ENCODE measurements around the gene NBR1. TPM values are rescaled to one million over a fixed set of nuclear protein-coding genes. Genes with fewer than 3 reads are reported as not detected.
"Not testable (repeated sequence)": the region's sequence is repeated elsewhere in the genome, so short reads cannot be mapped to it uniquely, and the experiment has no call there.

The NBR1 gene
- total RNA-seq, 1 donor from 2014 or later = 51.8 TPM

DNA sequence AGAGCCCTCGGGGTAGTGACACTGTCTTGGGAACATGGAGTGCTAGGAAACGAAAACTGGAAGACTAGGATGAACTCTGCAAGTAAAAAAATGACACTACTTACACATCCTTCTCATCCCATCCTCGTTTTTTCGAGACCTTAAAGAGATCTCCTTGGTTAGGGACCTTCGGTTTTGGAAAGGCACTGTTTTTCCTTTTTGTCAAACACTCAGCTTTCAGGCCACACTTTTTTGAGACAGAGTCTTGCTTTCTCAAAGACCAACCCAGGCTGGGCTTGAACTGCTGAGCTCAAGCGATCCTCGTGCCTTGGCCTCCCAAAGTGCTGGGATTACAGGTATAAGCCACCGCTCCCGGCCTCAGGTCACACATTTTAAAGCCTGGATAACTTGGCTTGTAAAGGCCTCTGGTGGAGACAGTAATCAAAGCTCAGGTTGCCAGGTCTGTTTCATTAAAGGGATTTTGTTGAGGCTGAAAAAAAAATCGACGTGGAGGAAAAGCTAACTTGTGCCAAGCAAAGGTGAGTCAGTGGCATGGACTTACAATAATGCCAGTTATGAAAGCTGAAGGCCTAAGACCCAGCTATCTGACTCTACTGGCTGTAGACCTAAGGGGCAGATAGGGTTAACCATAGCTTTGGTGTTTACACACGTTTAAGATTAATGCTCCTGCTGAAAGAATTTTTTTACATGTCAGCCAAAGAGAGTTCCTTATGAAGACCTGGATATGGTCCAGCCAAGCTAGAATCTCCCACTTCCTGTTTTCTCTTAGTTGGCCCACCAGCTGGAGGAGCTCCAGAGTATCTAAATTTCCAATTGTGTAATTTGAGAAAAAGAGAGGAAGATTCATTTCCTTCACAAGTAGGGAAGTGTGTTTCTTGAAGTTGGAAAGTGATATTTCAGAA, 823 bp downstream of the NBR1 start:
- Mint-ChIP-seq H3K9me3 (ENCODE audit: unreplicated experiment) (no peaks in the 10 kb centered on the region), H3K4me1 (ENCODE audit: low read depth, unreplicated experiment) (peaks cover 9% of the 10 kb centered on the region), H3K27ac (ENCODE audit: unreplicated experiment) (no peak overlapping the region), H3K27me3 (ENCODE audit: unreplicated experiment) (no peaks in the 10 kb centered on the region), H3K36me3 (ENCODE audit: unreplicated experiment) (no peaks in the 10 kb centered on the region), H3K4me3 (ENCODE audit: unreplicated experiment) (no peak overlapping the region)
- TF ChIP-seq, protein P1, sequence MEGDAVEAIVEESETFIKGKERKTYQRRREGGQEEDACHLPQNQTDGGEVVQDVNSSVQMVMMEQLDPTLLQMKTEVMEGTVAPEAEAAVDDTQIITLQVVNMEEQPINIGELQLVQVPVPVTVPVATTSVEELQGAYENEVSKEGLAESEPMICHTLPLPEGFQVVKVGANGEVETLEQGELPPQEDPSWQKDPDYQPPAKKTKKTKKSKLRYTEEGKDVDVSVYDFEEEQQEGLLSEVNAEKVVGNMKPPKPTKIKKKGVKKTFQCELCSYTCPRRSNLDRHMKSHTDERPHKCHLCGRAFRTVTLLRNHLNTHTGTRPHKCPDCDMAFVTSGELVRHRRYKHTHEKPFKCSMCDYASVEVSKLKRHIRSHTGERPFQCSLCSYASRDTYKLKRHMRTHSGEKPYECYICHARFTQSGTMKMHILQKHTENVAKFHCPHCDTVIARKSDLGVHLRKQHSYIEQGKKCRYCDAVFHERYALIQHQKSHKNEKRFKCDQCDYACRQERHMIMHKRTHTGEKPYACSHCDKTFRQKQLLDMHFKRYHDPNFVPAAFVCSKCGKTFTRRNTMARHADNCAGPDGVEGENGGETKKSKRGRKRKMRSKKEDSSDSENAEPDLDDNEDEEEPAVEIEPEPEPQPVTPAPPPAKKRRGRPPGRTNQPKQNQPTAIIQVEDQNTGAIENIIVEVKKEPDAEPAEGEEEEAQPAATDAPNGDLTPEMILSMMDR (IDR thresholded peaks at IDR 0.05; ENCODE audit: partially characterized antibody, unreplicated experiment) = no peak
- no peak for DNase-seq

DNA sequence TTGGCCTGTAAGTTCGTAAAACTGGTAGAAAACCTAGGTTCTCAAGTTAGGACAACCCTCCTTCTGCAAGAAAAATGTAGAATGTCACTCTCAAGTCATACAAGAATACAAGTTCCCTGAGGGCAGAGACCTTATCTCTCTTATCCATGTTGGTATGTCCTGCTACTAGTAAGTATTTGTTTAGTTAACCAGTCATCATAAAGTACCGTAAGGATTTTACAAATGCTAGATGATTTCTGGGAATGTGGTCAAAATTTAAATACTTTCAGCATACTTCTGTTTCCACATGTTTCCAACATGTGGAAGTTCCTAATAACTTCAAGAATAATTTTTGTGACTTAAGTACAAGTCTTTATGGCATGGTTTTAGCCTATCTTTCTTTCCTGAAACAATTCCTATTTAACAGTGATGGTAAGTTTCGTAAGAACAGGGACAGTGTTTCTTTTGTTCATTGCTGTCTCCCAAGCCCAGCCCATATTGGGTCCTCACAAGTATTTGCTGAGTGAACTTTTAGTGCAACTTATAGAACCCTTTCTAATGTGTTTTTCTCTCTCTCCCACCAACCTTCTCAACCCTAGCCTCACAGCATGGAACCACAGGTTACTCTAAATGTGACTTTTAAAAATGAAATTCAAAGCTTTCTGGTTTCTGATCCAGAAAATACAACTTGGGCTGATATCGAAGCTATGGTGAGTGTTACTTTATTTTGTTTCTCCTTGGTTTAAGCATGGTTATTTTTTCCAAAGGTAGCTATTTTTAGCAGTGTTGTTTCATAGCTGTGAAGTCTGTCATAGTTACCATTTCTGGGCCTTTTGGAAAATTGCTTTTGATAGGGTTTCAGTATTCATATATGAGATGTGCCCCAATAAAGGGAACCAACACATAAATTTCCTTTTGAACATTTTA, 4.5 kb downstream of the NBR1 start:
- no peak for DNase-seq
- Mint-ChIP-seq H3K36me3 (ENCODE audit: unreplicated experiment) (no peaks in the 10 kb centered on the region), H3K4me1 (ENCODE audit: low read depth, unreplicated experiment) (peaks cover 9% of the 10 kb centered on the region), H3K27ac (ENCODE audit: unreplicated experiment) (no peak overlapping the region), H3K27me3 (ENCODE audit: unreplicated experiment) (no peaks in the 10 kb centered on the region), H3K9me3 (ENCODE audit: unreplicated experiment) (no peaks in the 10 kb centered on the region), H3K4me3 (ENCODE audit: unreplicated experiment) (no peak overlapping the region)
- TF ChIP-seq, protein P1 (IDR thresholded peaks at IDR 0.05; ENCODE audit: partially characterized antibody, unreplicated experiment) = no peak

DNA sequence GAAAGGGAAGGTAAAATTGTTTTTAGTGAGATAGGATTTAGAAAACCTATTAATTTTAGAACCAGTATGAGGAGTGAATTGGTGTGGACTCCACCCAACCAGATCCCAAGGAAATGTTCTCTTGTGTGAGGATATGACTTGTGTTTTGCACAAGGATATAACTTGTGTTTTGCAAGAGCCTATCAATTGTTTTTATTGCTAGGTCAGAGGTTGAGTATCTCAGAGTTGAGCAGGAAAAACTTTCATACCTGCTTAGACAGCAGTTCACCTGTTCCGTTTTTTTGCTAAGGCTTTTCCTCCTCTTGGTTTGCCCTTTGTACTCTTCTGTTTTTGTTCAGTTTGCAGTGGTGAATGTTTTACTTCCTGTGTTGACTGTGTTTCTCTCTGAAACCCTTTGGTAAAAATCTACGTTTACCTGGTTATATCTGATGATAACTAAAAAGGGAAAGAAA, 5.1 kb downstream of the NBR1 start:
- Mint-ChIP-seq H3K4me1 (ENCODE audit: low read depth, unreplicated experiment) (peaks cover 9% of the 10 kb centered on the region), H3K27ac (ENCODE audit: unreplicated experiment) (no peak overlapping the region), H3K9me3 (ENCODE audit: unreplicated experiment) (no peaks in the 10 kb centered on the region), H3K36me3 (ENCODE audit: unreplicated experiment) (no peaks in the 10 kb centered on the region), H3K4me3 (ENCODE audit: unreplicated experiment) (no peak overlapping the region), H3K27me3 (ENCODE audit: unreplicated experiment) (no peaks in the 10 kb centered on the region)
- no peak for DNase-seq
- TF ChIP-seq, protein P1 (IDR thresholded peaks at IDR 0.05; ENCODE audit: partially characterized antibody, unreplicated experiment) = no peak

DNA sequence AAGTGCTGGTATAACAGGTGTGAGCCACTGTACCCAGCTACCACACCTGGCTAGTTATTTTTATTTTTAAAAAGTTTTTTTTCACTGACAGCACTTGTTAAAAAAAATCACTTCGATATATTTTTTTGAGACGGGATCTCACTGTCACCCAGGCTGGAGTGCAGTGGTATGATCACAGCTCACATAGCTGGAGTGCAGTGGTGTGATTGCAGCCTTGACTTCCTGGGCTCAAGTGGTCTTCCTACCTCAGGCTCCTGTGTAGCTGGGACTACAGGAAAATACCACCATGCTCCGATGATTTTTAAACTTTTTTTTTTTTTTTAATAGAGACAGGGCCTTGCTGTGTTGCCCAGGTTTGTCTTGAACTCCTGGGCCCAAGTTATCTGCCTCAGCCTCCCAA, 12.9 kb downstream of the NBR1 start:
- H3K27me3 Mint-ChIP-seq (ENCODE audit: unreplicated experiment) = no peaks in the 10 kb centered on the region
- H3K36me3 Mint-ChIP-seq (ENCODE audit: unreplicated experiment) = no peaks in the 10 kb centered on the region
- no peaks in the 10 kb centered on the region for H3K9me3 Mint-ChIP-seq (ENCODE audit: unreplicated experiment)
- TF ChIP-seq, protein P1 (IDR thresholded peaks at IDR 0.05; ENCODE audit: partially characterized antibody, unreplicated experiment) = no peak
- no peak for DNase-seq
- H3K27ac Mint-ChIP-seq (ENCODE audit: unreplicated experiment) = no peak overlapping the region
- H3K4me1 Mint-ChIP-seq (ENCODE audit: low read depth, unreplicated experiment) = no peaks in the 10 kb centered on the region
- H3K4me3 Mint-ChIP-seq (ENCODE audit: unreplicated experiment) = no peak overlapping the region

DNA sequence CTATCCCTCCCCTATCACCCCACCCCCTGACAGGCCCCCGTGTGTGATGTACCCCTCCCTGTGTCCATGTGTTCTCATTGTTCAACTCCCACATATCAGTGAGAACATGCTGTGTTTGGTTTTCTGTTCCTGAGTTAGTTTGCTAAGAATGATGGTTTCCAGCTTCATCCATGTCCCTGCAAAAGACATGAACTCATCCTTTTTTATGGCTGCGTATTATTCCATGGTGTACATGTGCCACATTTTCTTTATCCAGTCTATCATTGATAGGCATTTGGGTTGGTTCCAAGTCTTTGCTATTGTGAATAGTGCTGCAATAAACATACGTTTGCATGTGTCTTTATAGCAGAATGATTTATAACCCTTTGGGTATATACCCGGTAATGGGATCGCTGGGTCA, 15.6 kb downstream of the NBR1 start:
- H3K27me3 Mint-ChIP-seq (ENCODE audit: unreplicated experiment); H3K4me1 Mint-ChIP-seq (ENCODE audit: low read depth, unreplicated experiment); H3K27ac Mint-ChIP-seq (ENCODE audit: unreplicated experiment); H3K9me3 Mint-ChIP-seq (ENCODE audit: unreplicated experiment); H3K4me3 Mint-ChIP-seq (ENCODE audit: unreplicated experiment); DNase-seq; H3K36me3 Mint-ChIP-seq (ENCODE audit: unreplicated experiment): not testable (repeated sequence)
